Activated CD4-positive, CD25-positive, alpha-beta regulatory T cell (primary cell): Measurements from ENCODE around the gene DGKQ.
A peak's percentile ranks its signal among the peaks of the same experiment; 100 is the strongest.
"Not testable (repeated sequence)": the region's sequence is repeated elsewhere in the genome, so short reads cannot be mapped to it uniquely, and the experiment has no call there.

Experiments
- DNase-seq, 4 experiments: peaks; one replicate each; lab custom pipeline; 2025; lab: John Stamatoyannopoulos, UW

DGKQ gene

GRCh38 chr4:1009542-1010394 is 36.4 kb upstream of the DGKQ start:
- peak; percentile 64 to 69 (median 65) for DNase-seq

GRCh38 chr4:1008840-1009541 is 35.6 kb upstream of the DGKQ start:
- DNase-seq = peak in 1 of 4 experiments; percentile 36

DNA sequence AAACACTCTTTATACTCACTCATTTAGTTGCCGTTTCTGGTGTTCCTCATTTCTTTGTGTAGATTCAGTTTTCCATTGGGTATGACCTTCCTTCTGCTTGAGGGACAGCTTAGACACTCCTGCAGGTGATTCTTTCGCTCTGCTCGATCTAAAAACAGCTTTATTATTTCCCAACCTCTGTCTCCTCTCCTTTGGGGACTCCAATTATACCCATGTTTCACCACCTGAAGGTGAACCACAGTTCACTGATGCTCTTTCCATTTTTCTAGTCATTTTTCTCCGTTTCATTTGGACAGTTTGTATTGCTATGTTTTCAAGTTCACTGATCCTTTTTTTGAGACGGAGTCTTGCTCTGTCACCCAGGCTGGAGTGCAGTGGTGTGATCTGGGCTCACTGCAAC is 33.5 kb upstream of the DGKQ start:
- no peak for DNase-seq

GRCh38 chr4:1004557-1005485 is 31.5 kb upstream of the DGKQ start:
- DNase-seq = no peak

DNA sequence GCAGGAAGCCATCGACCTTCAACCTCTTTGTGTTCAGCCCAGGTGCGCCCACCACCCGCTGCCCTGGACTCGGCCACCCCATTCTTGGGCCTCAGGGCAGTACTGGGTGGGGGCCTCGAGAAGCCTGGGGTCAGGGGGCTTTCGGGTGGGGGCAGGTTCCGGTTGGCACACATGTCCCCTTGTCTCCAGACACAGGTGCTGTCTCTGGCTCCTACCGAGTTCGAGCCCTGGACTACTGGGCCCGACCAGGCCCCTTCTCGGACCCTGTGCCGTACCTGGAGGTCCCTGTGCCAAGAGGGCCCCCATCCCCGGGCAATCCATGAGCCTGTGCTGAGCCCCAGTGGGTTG is 30.7 kb upstream of the DGKQ start:
- no peak for DNase-seq

DNA sequence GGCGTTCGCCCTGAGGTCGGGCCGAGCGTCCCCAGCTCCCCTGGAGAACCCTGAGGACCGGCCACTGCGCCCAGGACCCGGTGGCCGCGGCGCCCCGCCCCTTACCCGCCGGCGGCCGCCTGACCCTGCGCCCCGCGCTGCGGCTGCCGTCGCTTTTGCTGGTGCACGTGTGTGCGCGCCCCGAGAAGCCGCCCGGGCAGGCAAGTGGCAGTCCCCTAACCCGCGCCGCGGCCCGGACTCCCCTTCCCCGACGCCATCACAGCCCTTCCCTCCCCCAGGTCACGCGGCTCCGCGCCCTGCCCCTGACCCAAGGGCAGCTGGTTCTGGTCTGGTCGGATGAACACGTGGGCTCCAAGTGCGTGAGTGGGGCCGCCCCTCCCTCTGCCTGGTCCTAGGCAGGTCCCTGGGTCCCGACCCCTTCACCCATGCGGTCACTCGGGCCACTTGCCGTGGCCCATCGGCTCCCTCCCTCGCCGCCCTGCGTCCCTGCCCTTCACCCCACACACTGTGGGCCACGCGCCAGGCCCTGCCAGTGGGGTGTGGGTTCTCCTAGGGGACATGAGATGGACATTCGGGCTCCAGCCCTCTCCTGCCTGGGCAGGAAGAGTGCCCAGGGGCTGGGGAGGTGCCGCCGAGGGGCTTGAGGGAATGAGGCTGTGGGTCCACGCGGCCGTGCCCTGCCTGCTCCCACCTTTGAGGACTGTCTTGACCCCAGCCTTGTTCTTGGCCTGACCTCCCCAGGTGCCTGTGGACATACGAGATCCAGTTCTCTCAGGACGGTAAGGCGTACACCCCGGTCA is 30.1 kb upstream of the DGKQ start:
- DNase-seq = no peak

- DNase-seq = no peak
These were observed 29.4 kb upstream of the DGKQ start for GRCh38 chr4:1002631-1003251.

DNA sequence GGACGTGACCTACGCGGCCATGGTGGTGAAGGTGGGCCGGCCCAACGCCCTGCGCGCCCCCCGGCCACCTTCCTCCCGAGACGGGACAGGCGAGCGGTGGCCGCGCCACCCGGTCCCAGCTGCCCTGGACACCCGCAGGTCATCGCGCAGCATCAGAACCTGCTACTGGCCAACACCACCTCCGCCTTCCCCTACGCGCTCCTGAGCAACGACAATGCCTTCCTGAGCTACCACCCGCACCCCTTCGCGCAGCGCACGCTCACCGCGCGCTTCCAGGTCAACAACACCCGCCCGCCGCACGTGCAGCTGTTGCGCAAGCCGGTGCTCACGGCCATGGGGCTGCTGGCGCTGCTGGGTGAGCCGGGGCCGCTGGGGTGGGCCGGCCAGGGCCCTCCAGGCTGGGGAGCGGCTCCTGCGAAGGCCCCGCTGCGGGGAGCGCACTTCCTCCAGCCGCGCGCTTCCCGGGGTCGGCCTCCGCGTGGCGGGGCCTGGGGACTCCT is 28.8 kb upstream of the DGKQ start:
- DNase-seq = no peak

DNA sequence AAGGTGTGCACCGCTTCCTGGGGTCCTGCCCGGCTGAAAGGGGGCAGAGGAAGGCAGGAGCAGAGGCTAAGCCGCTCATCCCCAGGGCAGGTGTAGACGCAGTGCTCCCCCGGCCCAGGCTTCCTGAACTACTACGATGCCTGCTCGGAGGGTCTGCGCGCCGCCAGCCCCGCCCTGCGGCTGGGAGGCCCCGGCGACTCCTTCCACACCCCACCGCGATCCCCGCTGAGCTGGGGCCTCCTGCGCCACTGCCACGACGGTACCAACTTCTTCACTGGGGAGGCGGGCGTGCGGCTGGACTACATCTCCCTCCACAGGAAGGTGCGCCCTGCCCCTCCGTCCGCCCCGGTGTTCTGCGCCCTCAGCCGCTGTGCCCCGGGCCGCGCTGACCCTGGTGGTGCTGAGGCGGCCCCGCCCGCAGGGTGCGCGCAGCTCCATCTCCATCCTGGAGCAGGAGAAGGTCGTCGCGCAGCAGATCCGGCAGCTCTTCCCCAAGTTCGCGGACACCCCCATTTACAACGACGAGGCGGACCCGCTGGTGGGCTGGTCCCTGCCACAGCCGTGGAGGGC is 28.3 kb upstream of the DGKQ start:
- no peak for DNase-seq

- DNase-seq = no peak
These were observed 27.4 kb upstream of the DGKQ start for GRCh38 chr4:1000686-1001260.

DNA sequence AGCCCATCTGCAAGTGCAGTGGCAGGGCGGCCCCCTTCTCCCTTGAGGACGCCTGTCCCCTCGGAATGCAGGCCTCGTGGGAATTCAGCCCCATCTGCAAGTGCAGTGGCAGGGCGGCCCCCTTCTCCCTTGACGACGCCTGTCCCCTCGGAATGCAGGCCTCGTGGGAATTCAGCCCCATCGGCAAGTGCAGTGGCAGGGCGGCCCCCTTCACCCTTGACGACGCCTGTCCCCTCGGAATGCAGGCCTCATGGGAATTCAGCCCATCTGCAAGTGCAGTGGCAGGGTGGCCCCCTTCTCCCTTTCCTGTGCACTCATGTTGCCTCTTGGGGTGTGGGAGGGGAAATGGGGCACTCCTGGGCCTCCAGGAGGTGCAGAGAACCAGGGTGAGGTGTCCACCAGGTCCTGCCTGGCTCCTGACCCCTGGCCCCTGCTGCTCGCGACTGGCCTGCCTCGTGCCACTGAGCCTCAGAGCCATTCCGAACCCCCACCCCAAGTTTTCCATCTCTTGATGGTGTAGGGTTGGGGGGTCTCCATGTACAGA is 26.6 kb upstream of the DGKQ start:
- DNase-seq = no peak

DNA sequence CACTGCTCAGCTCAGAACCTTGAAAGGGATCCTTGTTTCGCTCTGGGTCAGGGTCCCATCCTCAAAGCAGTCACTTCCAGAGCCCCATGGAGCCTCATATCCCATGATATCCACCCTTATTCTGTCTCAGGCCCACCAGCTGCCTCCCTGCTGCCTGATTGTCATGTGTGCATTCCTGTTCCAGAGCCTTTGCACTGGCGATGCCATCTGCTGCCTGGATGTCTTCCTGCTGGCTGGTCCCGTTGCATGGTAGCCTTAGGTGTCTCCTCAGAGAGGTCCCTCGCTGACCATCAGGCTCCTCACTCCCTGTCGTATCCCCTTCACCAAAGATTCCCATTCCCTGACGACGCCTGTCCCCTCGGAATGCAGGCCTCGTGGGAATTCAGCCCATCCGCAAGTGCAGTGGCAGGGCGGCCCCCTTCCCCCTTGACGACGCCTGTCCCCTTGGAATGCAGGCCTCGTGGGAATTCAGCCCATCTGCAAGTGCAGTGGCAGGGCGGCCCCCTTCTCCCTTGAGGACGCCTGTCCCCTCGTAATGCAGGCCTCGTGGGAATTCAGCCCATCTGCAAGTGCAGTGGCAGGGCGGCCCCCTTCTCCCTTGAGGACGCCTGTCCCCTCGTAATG is 26.0 kb upstream of the DGKQ start:
- not testable (repeated sequence) for DNase-seq

- DNase-seq = no peak
These were observed 24.8 kb upstream of the DGKQ start for GRCh38 chr4:998096-998691.

DNA sequence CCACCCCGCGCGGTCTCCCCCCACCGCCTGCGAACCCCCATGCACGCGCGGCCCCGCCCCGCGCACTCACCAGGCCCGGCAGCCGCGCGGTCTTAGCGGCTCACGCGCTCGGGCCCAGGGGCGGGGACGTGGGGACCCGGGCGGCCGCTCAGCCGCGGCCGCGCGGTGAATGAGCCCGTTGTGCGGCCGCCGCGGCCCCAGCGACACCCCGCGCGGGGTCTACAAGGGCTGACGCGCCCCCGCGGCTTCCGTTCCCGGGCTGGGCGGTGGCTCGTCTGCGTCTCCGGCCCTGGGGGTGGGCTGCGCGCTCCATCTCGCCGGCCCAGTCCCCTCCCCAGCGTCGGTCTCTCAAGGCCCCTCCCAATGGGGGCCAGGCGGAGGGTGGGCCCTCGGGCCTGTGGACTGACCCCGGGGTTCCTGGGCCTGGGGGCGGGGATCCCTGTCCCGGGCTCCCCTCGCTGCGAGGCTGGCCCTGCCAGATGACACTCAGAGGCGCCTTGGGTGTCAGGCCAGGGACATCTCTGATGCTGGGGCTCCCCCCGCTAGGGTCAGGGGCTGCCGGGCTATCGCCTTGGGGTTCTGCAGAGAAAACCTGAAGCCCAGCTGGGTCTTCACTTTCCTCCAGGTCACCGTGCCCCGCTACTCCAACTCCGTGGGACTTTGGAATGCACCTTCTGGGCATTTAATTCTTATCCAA is 24.2 kb upstream of the DGKQ start:
- DNase-seq = no peak

GRCh38 chr4:996997-997374 is 23.6 kb upstream of the DGKQ start:
- no peak for DNase-seq

DNA sequence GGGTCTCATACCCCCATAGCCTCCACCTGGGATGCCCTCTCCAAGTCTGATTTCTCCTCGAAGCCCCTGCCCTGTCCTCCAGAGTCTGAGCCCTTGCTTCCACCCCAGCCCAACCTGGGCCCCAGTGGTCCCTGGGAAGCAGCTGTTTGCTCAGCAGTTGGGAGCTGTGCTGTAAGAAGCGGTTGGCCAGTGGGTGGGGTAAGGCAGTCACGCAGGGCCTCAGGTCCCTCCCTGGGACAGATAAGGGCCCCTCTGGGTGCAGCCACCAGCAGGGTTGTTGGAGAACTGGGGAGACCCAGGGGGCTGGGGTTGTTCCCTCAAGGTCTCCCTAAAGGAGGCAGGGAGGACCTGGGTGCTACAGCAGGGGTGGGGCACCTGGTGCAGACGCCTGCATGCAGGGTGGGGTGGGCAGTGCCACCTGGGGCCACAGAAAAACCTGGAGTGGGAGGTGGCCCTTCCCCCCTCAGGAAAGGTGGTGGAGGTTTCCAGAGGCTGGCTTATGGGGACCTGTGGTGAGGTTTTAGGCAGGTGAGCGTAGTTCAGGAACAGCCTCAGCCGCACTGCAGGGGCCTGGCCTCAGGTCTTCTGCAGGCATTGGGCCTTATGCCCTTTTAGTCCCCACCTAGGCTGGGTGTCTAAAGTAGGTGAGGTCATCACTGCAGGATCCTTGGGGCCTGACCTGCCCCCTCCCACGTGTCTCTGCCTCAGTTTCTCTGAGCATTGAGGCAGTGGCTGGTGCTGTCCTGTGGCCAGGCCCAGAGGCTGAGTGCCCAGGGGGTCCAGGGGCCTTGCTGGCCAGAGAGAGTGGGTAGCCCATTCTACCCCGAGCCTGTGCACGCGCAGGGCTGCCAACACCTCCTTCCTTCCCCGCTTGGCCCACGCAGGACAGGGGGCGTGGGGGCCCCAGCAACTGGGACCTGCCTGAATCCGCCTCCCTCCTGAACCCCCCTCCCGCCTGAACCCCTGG is 22.9 kb upstream of the DGKQ start:
- no peak for DNase-seq

DNA sequence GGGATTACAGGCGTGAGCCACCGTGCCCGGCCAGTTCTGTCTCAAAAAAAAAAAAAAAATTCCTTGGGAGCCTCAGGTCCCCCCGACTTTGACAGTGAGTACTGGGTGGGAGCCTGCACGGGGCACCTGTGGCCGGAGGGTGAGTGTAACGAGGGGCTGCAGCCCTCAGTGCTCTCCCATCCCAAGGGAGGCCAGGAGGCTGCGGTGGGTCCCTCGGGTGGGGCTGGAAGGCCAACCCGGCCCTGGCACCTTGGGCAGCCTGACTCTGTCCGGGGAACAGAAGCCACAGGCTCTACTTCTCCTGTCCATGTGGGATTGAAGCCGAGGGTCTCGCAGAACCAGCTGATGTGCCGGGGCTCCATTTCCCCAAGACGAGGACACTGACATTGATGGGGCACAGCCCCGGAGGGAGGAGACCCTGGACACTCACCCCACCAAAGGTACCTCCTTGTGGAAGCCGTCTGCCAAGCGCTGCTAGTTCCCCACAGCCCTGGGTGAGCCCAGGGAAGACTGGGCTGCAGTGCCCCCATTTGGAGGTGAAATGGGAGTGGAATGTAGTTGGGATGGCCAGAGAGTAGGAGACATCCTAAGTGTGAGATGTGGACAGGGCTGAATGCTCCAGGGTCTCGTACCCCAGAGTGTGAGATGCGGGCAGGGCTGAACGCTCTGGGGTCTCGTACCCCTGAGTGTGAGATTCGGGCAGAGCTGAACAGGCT is 22.1 kb upstream of the DGKQ start:
- no peak for DNase-seq
